Measurements from ENCODE around the gene MICAL3.

Gene MICAL3

GRCh38 chr22:17742527-17742902 lies 281.8 kb downstream of the MICAL3 start:
- in situ Hi-C loops (cut with HindIII; ENCODE audit: low sequenced_read_pairs), result no loop called here

- in situ Hi-C loops (cut with HindIII; ENCODE audit: low sequenced_read_pairs), result no loop called here
These were observed 282.4 kb downstream of the MICAL3 start for GRCh38 chr22:17741866-17742526.

- in situ Hi-C loops (cut with HindIII; ENCODE audit: low sequenced_read_pairs), result no loop called here
These were observed 285.0 kb downstream of the MICAL3 start for GRCh38 chr22:17739196-17739975.

GRCh38 chr22:17738386-17739128 lies 285.8 kb downstream of the MICAL3 start:
- in situ Hi-C loops (cut with HindIII; ENCODE audit: low sequenced_read_pairs), result no loop called here
